HEK293 (cell line): ENCODE results near the gene CARD11.

Experiments
- CTCF ChIA-PET: fragments of 350-600 bp; formaldehyde crosslinking; extraction: SDS; loops from one replicate; lab custom pipeline; 2021; ENCODE audit warnings: antibody characterized with exemption; lab: Yijun Ruan, JAX
- POLR2A ChIA-PET: fragments of 300-600 bp; formaldehyde crosslinking; extraction: SDS; loops from one replicate; lab custom pipeline; 2020; ENCODE audit warnings: antibody characterized with exemption, inconsistent platforms; lab: Yijun Ruan, JAX
- H3K27ac ChIP-seq: fragments of 200-500 bp; sonication (Bioruptor generic); 2 replicates; pipeline ENCODE4 v1.5.1; 2014; ENCODE audit warnings: low read depth, low read length, control low read depth, inconsistent platforms; ENCODE audit errors: extremely low read depth
- H3K36me3 ChIP-seq, 2 experiments: fragments of 200-500 bp in 1 of 2; sonication (Bioruptor generic) in 1 of 2; 1 replicate in 1 of 2; 2 replicates in 1 of 2; pipeline ENCODE4 v1.5.1; 2014 to 2017; ENCODE audit warnings: inconsistent platforms in 2 of 2, low read length in 2 of 2; ENCODE audit not compliant: control insufficient read depth in 2 of 2, insufficient read depth in 1 of 2
- H3K4me1 ChIP-seq: fragments of 200-500 bp; sonication (Bioruptor generic); 2 replicates; pipeline ENCODE4 v1.5.1; 2014; ENCODE audit warnings: mild to moderate bottlenecking, low read length, inconsistent platforms; ENCODE audit not compliant: control insufficient read depth, insufficient read depth
- H3K4me3 ChIP-seq: 2 replicates; pipeline ENCODE4 v1.5.1; 2011; ENCODE audit warnings: low read depth, mild to moderate bottlenecking, control low read depth, low read length, moderate library complexity
- H3K9me3 ChIP-seq: fragments of 200-500 bp; sonication (Bioruptor generic); 2 replicates; pipeline ENCODE4 v1.5.1; 2014; ENCODE audit warnings: low read depth, low read length, inconsistent platforms; ENCODE audit not compliant: control insufficient read depth, insufficient read depth
- BCL11A ChIP-seq: fragments of 450-650 bp; formaldehyde crosslinking; IDR thresholded peaks from 2 replicates; pipeline ENCODE4 v1.5.1; 2016; ENCODE audit warnings: low read depth, missing biosample characterization, missing genetic modification characterization
- GFI1B ChIP-seq: fragments of 450-650 bp; formaldehyde crosslinking; IDR thresholded peaks from 2 replicates; pipeline ENCODE4 v1.5.1; 2016; ENCODE audit warnings: missing biosample characterization, missing genetic modification characterization
- KLF9 ChIP-seq: fragments of 450-650 bp; formaldehyde crosslinking; IDR thresholded peaks from 2 replicates; pipeline ENCODE4 v1.5.1; 2016; ENCODE audit warnings: missing biosample characterization, missing genetic modification characterization, low read depth
- PBX3 ChIP-seq: sonication (generic); formaldehyde crosslinking; IDR thresholded peaks from 2 replicates; pipeline ENCODE4 v1.8.1; 2022; ENCODE audit warnings: mild to moderate bottlenecking, moderate library complexity, missing genetic modification reagents
- PRDM10 ChIP-seq: fragments of 450-650 bp; formaldehyde crosslinking; IDR thresholded peaks from 2 replicates; pipeline ENCODE4 v1.5.1; 2016; ENCODE audit warnings: missing biosample characterization, missing genetic modification characterization
- ZBTB49 ChIP-seq: fragments of 450-650 bp; formaldehyde crosslinking; IDR thresholded peaks from 2 replicates; pipeline ENCODE4 v1.5.1; 2016; ENCODE audit warnings: missing biosample characterization, missing genetic modification characterization, low read depth
- ZEB2 ChIP-seq: fragments of 450-650 bp; formaldehyde crosslinking; IDR thresholded peaks from 2 replicates; pipeline ENCODE4 v1.5.1; 2016; ENCODE audit warnings: missing biosample characterization, missing genetic modification characterization
- ZNF146 ChIP-seq: fragments of 450-650 bp; formaldehyde crosslinking; IDR thresholded peaks from 2 replicates; pipeline ENCODE4 v1.5.1; 2016; ENCODE audit warnings: missing biosample characterization, missing genetic modification characterization
- ZNF157 ChIP-seq: fragments of 450-650 bp; formaldehyde crosslinking; IDR thresholded peaks from 2 replicates; pipeline ENCODE4 v1.5.1; 2016; ENCODE audit warnings: missing biosample characterization, missing genetic modification characterization
- ZNF174 ChIP-seq: fragments of 450-650 bp; formaldehyde crosslinking; IDR thresholded peaks from 2 replicates; pipeline ENCODE4 v1.5.0; 2017; ENCODE audit warnings: missing biosample characterization, mild to moderate bottlenecking, missing genetic modification characterization
- ZNF202 ChIP-seq: fragments of 450-650 bp; formaldehyde crosslinking; IDR thresholded peaks from 2 replicates; pipeline ENCODE4 v1.5.1; 2016; ENCODE audit warnings: missing biosample characterization, missing genetic modification characterization, borderline replicate concordance
- ZNF274 ChIP-seq, 2 experiments: fragments of 200-500 bp in 1 of 2; fragments of 450-650 bp in 1 of 2; sonication (Bioruptor generic) in 1 of 2; formaldehyde crosslinking in 1 of 2; IDR thresholded peaks; 2 replicates each; pipeline versions ENCODE4 v1.5.1 to v1.6.1; 2014 to 2016; ENCODE audit warnings: borderline replicate concordance in 1 of 2, inconsistent platforms in 1 of 2, low read length in 1 of 2, missing biosample characterization in 1 of 2, missing genetic modification characterization in 1 of 2
- ZNF302 ChIP-seq: fragments of 450-650 bp; formaldehyde crosslinking; IDR thresholded peaks from 2 replicates; pipeline ENCODE4 v1.5.1; 2016; ENCODE audit warnings: missing biosample characterization, missing genetic modification characterization, low read depth
- ZNF341 ChIP-seq: fragments of 450-650 bp; formaldehyde crosslinking; IDR thresholded peaks from 2 replicates; pipeline ENCODE4; 2016; ENCODE audit warnings: low read depth, missing biosample characterization, missing genetic modification characterization
- ZNF423 ChIP-seq: fragments of 450-650 bp; formaldehyde crosslinking; IDR thresholded peaks from 2 replicates; pipeline ENCODE4 v1.5.1; 2016; ENCODE audit warnings: missing biosample characterization, missing genetic modification characterization
- ZNF426 ChIP-seq: fragments of 450-650 bp; formaldehyde crosslinking; IDR thresholded peaks from 2 replicates; pipeline ENCODE4 v1.5.1; 2017; ENCODE audit warnings: missing biosample characterization, missing genetic modification characterization, mild to moderate bottlenecking, inconsistent platforms, moderate library complexity
- ZNF473 ChIP-seq: fragments of 450-650 bp; formaldehyde crosslinking; IDR thresholded peaks from 2 replicates; pipeline ENCODE4 v1.5.1; 2017; ENCODE audit warnings: missing biosample characterization, missing genetic modification characterization
- ZNF555 ChIP-seq: fragments of 450-650 bp; formaldehyde crosslinking; conservative IDR thresholded peaks from 2 replicates; pipeline ENCODE4 v1.5.1; 2017; ENCODE audit warnings: missing biosample characterization, mild to moderate bottlenecking, missing genetic modification characterization, inconsistent platforms
- ZNF660 ChIP-seq: fragments of 450-650 bp; IDR thresholded peaks from 2 replicates; pipeline ENCODE4 v1.5.1; 2018; ENCODE audit warnings: missing biosample characterization, mild to moderate bottlenecking, missing genetic modification characterization
- ZNF701 ChIP-seq: fragments of 450-650 bp; formaldehyde crosslinking; IDR thresholded peaks from 2 replicates; pipeline ENCODE4 v1.5.1; 2016; ENCODE audit warnings: missing biosample characterization, missing genetic modification characterization
- ZNF707 ChIP-seq: fragments of 450-650 bp; formaldehyde crosslinking; IDR thresholded peaks from 2 replicates; pipeline ENCODE4 v1.5.1; 2016; ENCODE audit warnings: missing biosample characterization, missing genetic modification characterization
- ZNF776 ChIP-seq: fragments of 450-650 bp; formaldehyde crosslinking; IDR thresholded peaks from 2 replicates; pipeline ENCODE4 v1.5.0; 2017; ENCODE audit warnings: missing biosample characterization, missing genetic modification characterization, borderline replicate concordance
- ZNF791 ChIP-seq: fragments of 450-650 bp; formaldehyde crosslinking; IDR thresholded peaks from 2 replicates; pipeline ENCODE4 v1.5.1; 2016; ENCODE audit warnings: missing biosample characterization, missing genetic modification characterization
- ZNF792 ChIP-seq: fragments of 450-650 bp; formaldehyde crosslinking; IDR thresholded peaks from 2 replicates; pipeline ENCODE4 v1.5.1; 2016; ENCODE audit warnings: missing biosample characterization, missing genetic modification characterization
- ZSCAN23 ChIP-seq: fragments of 450-650 bp; formaldehyde crosslinking; IDR thresholded peaks from 2 replicates; pipeline ENCODE4 v1.5.1; 2016; ENCODE audit warnings: missing biosample characterization, missing genetic modification characterization

Gene CARD11

DNA sequence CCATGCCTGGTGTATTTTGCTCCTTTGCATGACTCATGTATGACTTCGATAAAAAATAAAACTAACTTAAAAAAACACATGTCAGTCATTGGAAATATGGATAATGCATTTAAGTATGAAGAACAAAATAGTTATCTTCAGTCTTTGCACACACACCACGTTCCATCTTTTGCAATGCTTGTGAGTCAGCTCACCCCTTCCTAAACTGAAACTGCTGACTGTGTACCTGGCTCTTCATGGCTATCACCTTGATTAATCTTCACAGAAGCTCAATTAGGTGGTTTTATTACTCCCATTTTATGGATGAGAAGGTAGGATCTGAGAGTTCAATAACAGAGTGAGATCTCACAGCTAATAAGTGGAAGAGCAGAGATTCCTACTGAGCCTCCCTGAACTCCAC lies 79.5 kb downstream of the CARD11 start (continued):
- no peak for TF ChIP-seq PRDM10 (tag by site-specific recombination)
- no peak for TF ChIP-seq ZNF776 (tag by site-specific recombination)

DNA sequence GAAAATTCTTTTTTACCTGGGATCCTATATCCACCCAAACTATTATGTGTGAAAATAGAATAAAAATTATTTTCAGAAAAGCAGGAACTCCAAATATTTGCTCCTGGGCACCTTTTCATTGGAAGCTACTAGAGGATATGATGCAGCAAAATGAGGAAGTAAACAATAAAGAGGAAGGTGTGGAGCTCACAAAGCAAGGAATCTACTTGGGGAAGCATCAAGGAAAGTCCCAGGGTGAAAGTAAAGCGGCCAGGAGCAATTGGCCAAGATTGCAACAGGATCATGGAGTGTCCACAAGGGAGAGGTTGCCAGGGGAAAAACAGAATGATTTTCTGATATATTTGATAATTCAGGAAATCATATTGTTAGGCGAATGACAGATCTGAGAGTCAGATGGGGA lies 80.8 kb downstream of the CARD11 start:
- TF ChIP-seq PBX3 (no peak), ZNF473 (no peak), ZNF660 (no peak), ZNF701 (tag by site-specific recombination) (no peak), ZBTB49 (tag by site-specific recombination) (no peak), ZNF555 (tag by site-specific recombination) (no peak)
- no peaks in the 10 kb centered on the region for H3K36me3 ChIP-seq
- CTCF ChIA-PET: no interaction called here
- H3K27ac ChIP-seq: no peak overlapping the region
- H3K9me3 ChIP-seq: no peaks in the 10 kb centered on the region
- H3K4me1 ChIP-seq: no peaks in the 10 kb centered on the region
- POLR2A ChIA-PET: no interaction called here
- no peak overlapping the region for H3K4me3 ChIP-seq

DNA sequence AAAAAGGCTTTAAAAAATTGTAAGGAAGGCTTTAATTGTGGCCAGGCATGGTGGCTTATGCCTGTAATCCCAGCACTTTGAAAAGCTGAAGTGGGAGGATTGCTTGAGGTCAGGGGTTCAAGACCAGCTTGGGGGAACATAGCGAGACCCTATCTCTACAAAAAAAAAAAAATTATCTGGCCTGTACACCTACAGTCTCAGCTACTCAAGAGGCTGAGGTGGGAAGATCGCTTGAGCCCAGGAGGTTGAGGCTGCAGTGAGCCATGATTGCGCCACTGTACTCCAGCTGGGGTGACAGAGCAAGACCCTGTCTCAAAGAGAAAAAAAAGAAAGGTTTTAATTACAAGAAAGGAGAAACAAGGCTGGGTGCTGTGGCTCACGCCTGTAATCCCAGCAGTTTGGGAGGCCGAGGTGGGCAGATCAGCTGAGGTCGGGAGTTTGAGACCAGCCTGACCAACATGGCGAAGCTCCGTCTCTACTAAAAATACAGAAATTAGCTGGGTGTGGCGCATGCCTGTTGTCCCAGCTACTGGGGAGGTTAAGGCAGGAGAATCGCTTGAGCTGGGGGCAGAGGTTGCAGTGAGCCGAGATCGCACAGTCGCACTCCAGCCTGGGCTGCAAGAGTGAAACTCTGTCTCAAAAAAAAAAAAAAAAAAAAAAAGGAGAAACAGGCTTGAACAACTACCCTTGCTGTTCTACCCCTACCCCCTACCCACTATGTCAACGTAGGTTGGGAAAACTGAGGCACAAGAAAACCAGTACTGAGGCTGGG lies 83.7 kb downstream of the CARD11 start:
- no peak overlapping the region for H3K4me3 ChIP-seq
- H3K27ac ChIP-seq: no peak overlapping the region
- TF ChIP-seq ZEB2 (tag by site-specific recombination) (no peak), ZNF341 (tag by site-specific recombination) (no peak), ZNF792 (tag by site-specific recombination) (no peak), ZNF174 (no peak), ZNF791 (tag by site-specific recombination) (no peak), ZNF302 (tag by site-specific recombination) (no peak), ZSCAN23 (tag by site-specific recombination) (no peak), ZNF707 (no peak), ZNF146 (no peak), BCL11A (no peak), ZNF202 (tag by site-specific recombination) (no peak), KLF9 (no peak), GFI1B (no peak), ZNF423 (no peak), ZNF426 (no peak), ZNF157 (tag by site-specific recombination) (no peak), ZNF274 (IDR thresholded peaks at IDR 0.05; ENCODE audit: low read length) (no peak), ZNF274 (tag by site-specific recombination; IDR thresholded peaks at IDR 0.05; ENCODE audit: borderline replicate concordance) (no peak)
- TF ChIP-seq, all 188 proteins: peak for 0
- no peaks in the 10 kb centered on the region for H3K4me1 ChIP-seq
- ChIA-PET POLR2A (no interaction called here), CTCF (no interaction called here)
- H3K9me3 ChIP-seq: no peaks in the 10 kb centered on the region
- H3K36me3 ChIP-seq: no peaks in the 10 kb centered on the region
